HepG2 (cell line): Measurements from ENCODE around the gene MTHFD2. TPM values are rescaled to one million over a fixed set of nuclear protein-coding genes. Genes with fewer than 3 reads are reported as not detected.

Experiments used
- CEBPG ChIP-seq: IDR thresholded peaks from 2 replicates; pipeline ENCODE4 v1.6.1; 2016
- ETV5 ChIP-seq: IDR thresholded peaks from 2 replicates; pipeline ENCODE4 v1.6.1; 2018; ENCODE audit warnings: missing biosample characterization, missing genetic modification reagents, inconsistent platforms, borderline replicate concordance
- KMT2A ChIP-seq: sonication (generic); formaldehyde crosslinking; IDR thresholded peaks from 2 replicates; pipeline ENCODE4 v1.4.0; 2020; ENCODE audit warnings: missing genetic modification reagents
- NR2F2 ChIP-seq: IDR thresholded peaks from 2 replicates; pipeline ENCODE4 v1.6.1; 2012; ENCODE audit warnings: low read depth, inconsistent platforms, borderline replicate concordance
- PHF21A ChIP-seq: sonication (generic); formaldehyde crosslinking; IDR thresholded peaks from 2 replicates; pipeline ENCODE4 v1.5.0; 2020; ENCODE audit warnings: mild to moderate bottlenecking, missing genetic modification reagents
- RXRA ChIP-seq: sonication (generic); formaldehyde crosslinking; IDR thresholded peaks from 2 replicates; pipeline ENCODE4 v1.5.1; 2020; ENCODE audit warnings: missing genetic modification reagents
- SALL1 ChIP-seq: sonication (generic); formaldehyde crosslinking; IDR thresholded peaks from 2 replicates; pipeline ENCODE4 v1.8.0; 2022; ENCODE audit warnings: mild to moderate bottlenecking, missing genetic modification reagents
- SP140L ChIP-seq: sonication (generic); formaldehyde crosslinking; IDR thresholded peaks from 2 replicates; pipeline ENCODE4 v1.4.0; 2020; ENCODE audit warnings: missing genetic modification reagents, borderline replicate concordance
- YEATS4 ChIP-seq: sonication (generic); formaldehyde crosslinking; IDR thresholded peaks from 2 replicates; pipeline ENCODE4 v1.4.0; 2020; ENCODE audit warnings: missing genetic modification reagents, borderline replicate concordance
- ZMYM2 ChIP-seq: sonication (generic); formaldehyde crosslinking; IDR thresholded peaks from 2 replicates; pipeline ENCODE4 v1.8.0; 2022; ENCODE audit warnings: mild to moderate bottlenecking, missing genetic modification reagents
- ZNF777 ChIP-seq: sonication (generic); formaldehyde crosslinking; IDR thresholded peaks from 2 replicates; pipeline ENCODE4 v1.4.0; 2020; ENCODE audit warnings: missing genetic modification reagents
- ZNF780A ChIP-seq: sonication (generic); formaldehyde crosslinking; IDR thresholded peaks from 2 replicates; pipeline ENCODE4 v1.8.0; 2022; ENCODE audit warnings: mild to moderate bottlenecking, missing genetic modification reagents, moderate library complexity
- ZNF781 ChIP-seq: sonication (generic); formaldehyde crosslinking; IDR thresholded peaks from 2 replicates; pipeline ENCODE4 v1.5.1; 2020; ENCODE audit warnings: borderline replicate concordance, mild to moderate bottlenecking, missing genetic modification reagents; ENCODE audit errors: not compliant biosample characterization
- ZSCAN20 ChIP-seq: sonication (generic); formaldehyde crosslinking; IDR thresholded peaks from 2 replicates; pipeline ENCODE4 v1.4.0; 2020; ENCODE audit warnings: missing genetic modification reagents, mild to moderate bottlenecking, borderline replicate concordance
- ZSCAN31 ChIP-seq: sonication (generic); formaldehyde crosslinking; IDR thresholded peaks from 2 replicates; pipeline ENCODE4 v1.5.0; 2020; ENCODE audit warnings: low read depth, mild to moderate bottlenecking, missing genetic modification reagents
- polyA plus RNA-seq, 8 experiments: library from polyadenylated mRNA; depleted of rRNA in 3 of 8; stranded (reverse) in 7 of 8; unstranded in 1 of 8; fragments of >200 nt; fragmentation: Illumina TruSeq in 4 of 8; extraction: Trizol in 4 of 8; gene quantifications; 2 replicates each; pipeline versions ENCODE4 v1.2.1 to v1.2.3, GENCODE V29; 2011 to 2016; ENCODE audit warnings: low read depth in 4 of 8, missing spikeins in 1 of 8, mixed read lengths in 1 of 8; ENCODE audit not compliant: insufficient read depth in 1 of 8
- total RNA-seq, 5 experiments: library from RNA; depleted of rRNA; stranded (reverse); fragments of >200 nt; fragmentation: Illumina TruSeq; extraction: Trizol; gene quantifications; 2 replicates each; pipeline ENCODE4 v1.2.3, GENCODE V29; 2016; ENCODE audit warnings: low read depth in 1 of 5
- TF ChIP-seq, protein P1 (sequence below): sonication (generic); formaldehyde crosslinking; IDR thresholded peaks from 2 replicates; pipeline ENCODE4 v1.4.0; 2020; ENCODE audit warnings: missing genetic modification reagents, borderline replicate concordance
- TF ChIP-seq, protein P2 (sequence below): sonication (generic); formaldehyde crosslinking; IDR thresholded peaks from 2 replicates; pipeline ENCODE4 v1.4.0; 2020; ENCODE audit warnings: missing genetic modification reagents
- TF ChIP-seq, protein P3 (sequence below): sonication (generic); formaldehyde crosslinking; conservative IDR thresholded peaks from 2 replicates; pipeline ENCODE4 v1.4.0; 2020; ENCODE audit warnings: missing genetic modification reagents
- TF ChIP-seq, protein P4 (sequence below): IDR thresholded peaks from 2 replicates; pipeline ENCODE4 v1.6.1; 2016; ENCODE audit warnings: missing compliant biosample characterization, missing genetic modification reagents, borderline replicate concordance

Gene MTHFD2
- total and polyA plus RNA-seq, 2 of the 13 experiments (the other 11 are each of a cell fraction or from before 2014, with no cell fraction given): 188 to 269 TPM

DNA sequence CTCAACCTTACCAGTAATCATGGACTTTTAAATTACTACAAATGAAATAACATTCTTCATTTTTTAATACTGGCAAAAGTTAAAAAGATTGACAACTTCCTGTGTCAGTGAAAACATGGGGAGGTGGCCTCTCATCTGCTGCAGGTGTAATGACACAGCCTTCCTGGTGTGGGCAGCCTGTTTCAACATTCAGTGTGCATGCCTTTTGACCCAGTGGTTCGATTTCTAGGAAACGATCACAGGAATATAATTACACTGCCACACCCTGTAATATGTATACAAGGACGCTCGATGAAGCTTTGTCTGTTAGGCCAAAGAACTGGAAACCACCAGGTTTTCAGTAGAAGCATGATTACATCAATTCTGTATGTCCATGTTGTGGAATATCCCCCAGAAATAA lies 68.7 kb downstream of the MTHFD2 start (continued):
- TF ChIP-seq, protein P1, sequence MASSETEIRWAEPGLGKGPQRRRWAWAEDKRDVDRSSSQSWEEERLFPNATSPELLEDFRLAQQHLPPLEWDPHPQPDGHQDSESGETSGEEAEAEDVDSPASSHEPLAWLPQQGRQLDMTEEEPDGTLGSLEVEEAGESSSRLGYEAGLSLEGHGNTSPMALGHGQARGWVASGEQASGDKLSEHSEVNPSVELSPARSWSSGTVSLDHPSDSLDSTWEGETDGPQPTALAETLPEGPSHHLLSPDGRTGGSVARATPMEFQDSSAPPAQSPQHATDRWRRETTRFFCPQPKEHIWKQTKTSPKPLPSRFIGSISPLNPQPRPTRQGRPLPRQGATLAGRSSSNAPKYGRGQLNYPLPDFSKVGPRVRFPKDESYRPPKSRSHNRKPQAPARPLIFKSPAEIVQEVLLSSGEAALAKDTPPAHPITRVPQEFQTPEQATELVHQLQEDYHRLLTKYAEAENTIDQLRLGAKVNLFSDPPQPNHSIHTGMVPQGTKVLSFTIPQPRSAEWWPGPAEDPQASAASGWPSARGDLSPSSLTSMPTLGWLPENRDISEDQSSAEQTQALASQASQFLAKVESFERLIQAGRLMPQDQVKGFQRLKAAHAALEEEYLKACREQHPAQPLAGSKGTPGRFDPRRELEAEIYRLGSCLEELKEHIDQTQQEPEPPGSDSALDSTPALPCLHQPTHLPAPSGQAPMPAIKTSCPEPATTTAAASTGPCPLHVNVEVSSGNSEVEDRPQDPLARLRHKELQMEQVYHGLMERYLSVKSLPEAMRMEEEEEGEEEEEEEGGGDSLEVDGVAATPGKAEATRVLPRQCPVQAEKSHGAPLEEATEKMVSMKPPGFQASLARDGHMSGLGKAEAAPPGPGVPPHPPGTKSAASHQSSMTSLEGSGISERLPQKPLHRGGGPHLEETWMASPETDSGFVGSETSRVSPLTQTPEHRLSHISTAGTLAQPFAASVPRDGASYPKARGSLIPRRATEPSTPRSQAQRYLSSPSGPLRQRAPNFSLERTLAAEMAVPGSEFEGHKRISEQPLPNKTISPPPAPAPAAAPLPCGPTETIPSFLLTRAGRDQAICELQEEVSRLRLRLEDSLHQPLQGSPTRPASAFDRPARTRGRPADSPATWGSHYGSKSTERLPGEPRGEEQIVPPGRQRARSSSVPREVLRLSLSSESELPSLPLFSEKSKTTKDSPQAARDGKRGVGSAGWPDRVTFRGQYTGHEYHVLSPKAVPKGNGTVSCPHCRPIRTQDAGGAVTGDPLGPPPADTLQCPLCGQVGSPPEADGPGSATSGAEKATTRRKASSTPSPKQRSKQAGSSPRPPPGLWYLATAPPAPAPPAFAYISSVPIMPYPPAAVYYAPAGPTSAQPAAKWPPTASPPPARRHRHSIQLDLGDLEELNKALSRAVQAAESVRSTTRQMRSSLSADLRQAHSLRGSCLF (CRISPR knock-in tag): no peak
- 0 out of 2 replicates have a peak, but pooled peaks have one; percentile 30 for TF ChIP-seq CEBPG
- no peak for TF ChIP-seq ZSCAN20 (CRISPR knock-in tag)
- TF ChIP-seq KMT2A (CRISPR knock-in tag): no peak
- no peak for TF ChIP-seq ZNF780A (CRISPR knock-in tag)
- no peak for TF ChIP-seq ZNF777
- no peak for TF ChIP-seq ZNF781 (CRISPR knock-in tag)
- no peak for TF ChIP-seq SP140L (CRISPR knock-in tag)
- peak; percentile 64; the same call in 1 of the 2 replicates for TF ChIP-seq RXRA
- TF ChIP-seq, protein P2, sequence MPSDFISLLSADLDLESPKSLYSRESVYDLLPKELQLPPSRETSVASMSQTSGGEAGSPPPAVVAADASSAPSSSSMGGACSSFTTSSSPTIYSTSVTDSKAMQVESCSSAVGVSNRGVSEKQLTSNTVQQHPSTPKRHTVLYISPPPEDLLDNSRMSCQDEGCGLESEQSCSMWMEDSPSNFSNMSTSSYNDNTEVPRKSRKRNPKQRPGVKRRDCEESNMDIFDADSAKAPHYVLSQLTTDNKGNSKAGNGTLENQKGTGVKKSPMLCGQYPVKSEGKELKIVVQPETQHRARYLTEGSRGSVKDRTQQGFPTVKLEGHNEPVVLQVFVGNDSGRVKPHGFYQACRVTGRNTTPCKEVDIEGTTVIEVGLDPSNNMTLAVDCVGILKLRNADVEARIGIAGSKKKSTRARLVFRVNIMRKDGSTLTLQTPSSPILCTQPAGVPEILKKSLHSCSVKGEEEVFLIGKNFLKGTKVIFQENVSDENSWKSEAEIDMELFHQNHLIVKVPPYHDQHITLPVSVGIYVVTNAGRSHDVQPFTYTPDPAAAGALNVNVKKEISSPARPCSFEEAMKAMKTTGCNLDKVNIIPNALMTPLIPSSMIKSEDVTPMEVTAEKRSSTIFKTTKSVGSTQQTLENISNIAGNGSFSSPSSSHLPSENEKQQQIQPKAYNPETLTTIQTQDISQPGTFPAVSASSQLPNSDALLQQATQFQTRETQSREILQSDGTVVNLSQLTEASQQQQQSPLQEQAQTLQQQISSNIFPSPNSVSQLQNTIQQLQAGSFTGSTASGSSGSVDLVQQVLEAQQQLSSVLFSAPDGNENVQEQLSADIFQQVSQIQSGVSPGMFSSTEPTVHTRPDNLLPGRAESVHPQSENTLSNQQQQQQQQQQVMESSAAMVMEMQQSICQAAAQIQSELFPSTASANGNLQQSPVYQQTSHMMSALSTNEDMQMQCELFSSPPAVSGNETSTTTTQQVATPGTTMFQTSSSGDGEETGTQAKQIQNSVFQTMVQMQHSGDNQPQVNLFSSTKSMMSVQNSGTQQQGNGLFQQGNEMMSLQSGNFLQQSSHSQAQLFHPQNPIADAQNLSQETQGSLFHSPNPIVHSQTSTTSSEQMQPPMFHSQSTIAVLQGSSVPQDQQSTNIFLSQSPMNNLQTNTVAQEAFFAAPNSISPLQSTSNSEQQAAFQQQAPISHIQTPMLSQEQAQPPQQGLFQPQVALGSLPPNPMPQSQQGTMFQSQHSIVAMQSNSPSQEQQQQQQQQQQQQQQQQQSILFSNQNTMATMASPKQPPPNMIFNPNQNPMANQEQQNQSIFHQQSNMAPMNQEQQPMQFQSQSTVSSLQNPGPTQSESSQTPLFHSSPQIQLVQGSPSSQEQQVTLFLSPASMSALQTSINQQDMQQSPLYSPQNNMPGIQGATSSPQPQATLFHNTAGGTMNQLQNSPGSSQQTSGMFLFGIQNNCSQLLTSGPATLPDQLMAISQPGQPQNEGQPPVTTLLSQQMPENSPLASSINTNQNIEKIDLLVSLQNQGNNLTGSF (CRISPR knock-in tag): no peak
- TF ChIP-seq PHF21A (CRISPR knock-in tag): no peak
- TF ChIP-seq, protein P3, sequence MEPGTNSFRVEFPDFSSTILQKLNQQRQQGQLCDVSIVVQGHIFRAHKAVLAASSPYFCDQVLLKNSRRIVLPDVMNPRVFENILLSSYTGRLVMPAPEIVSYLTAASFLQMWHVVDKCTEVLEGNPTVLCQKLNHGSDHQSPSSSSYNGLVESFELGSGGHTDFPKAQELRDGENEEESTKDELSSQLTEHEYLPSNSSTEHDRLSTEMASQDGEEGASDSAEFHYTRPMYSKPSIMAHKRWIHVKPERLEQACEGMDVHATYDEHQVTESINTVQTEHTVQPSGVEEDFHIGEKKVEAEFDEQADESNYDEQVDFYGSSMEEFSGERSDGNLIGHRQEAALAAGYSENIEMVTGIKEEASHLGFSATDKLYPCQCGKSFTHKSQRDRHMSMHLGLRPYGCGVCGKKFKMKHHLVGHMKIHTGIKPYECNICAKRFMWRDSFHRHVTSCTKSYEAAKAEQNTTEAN (CRISPR knock-in tag): no peak
- no peak for TF ChIP-seq NR2F2
- TF ChIP-seq, protein P4, sequence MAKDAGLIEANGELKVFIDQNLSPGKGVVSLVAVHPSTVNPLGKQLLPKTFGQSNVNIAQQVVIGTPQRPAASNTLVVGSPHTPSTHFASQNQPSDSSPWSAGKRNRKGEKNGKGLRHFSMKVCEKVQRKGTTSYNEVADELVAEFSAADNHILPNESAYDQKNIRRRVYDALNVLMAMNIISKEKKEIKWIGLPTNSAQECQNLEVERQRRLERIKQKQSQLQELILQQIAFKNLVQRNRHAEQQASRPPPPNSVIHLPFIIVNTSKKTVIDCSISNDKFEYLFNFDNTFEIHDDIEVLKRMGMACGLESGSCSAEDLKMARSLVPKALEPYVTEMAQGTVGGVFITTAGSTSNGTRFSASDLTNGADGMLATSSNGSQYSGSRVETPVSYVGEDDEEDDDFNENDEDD (CRISPR knock-in tag): no peak
- peak; percentile 49; the same call in 1 of the 2 replicates for TF ChIP-seq SALL1
- peak; percentile 29; the same call in 1 of the 2 replicates for TF ChIP-seq ETV5 (CRISPR knock-in tag)
- TF ChIP-seq YEATS4 (CRISPR knock-in tag): no peak
- TF ChIP-seq ZSCAN31 (CRISPR knock-in tag): no peak
- no peak for TF ChIP-seq ZMYM2 (CRISPR knock-in tag)
